Liver (tissue), 9 donors: ENCODE measurements around the gene MMEL1. TPM values are rescaled to one million over a fixed set of nuclear protein-coding genes. Genes with fewer than 3 reads are reported as not detected.

ENCODE experiments used
- DNase-seq: peaks from one replicate; pipeline ENCODE4 v3.0.0-alpha.2; 2017; ENCODE audit warnings: low spot score
- H3K27ac ChIP-seq, 2 donors: one replicate each; pipeline ENCODE4 v1.7.0; 2013; ENCODE audit warnings: inconsistent platforms in 2 of 2, low read length in 2 of 2, control low read depth in 1 of 2, low read depth in 1 of 2, mild to moderate bottlenecking in 1 of 2
- H3K27me3 ChIP-seq, 4 donors: one replicate each; pipeline versions ENCODE4 v1.6.1 to v1.7.0; 2013; ENCODE audit warnings: low read length in 3 of 4, inconsistent platforms in 1 of 4, mild to moderate bottlenecking in 1 of 4, moderate library complexity in 1 of 4; ENCODE audit not compliant: control insufficient read depth in 4 of 4, insufficient read depth in 4 of 4
- H3K36me3 ChIP-seq, 4 donors: one replicate each; pipeline versions ENCODE4 v1.6.1 to v1.7.0; 2013; ENCODE audit warnings: low read length in 3 of 4, mild to moderate bottlenecking in 3 of 4, low read depth in 1 of 4, moderate library complexity in 1 of 4; ENCODE audit not compliant: control insufficient read depth in 4 of 4, insufficient read depth in 3 of 4
- H3K4me1 ChIP-seq, 4 donors: one replicate each; pipeline versions ENCODE4 v1.6.1 to v1.7.0; 2013; ENCODE audit warnings: low read length in 3 of 4, mild to moderate bottlenecking in 3 of 4, moderate library complexity in 1 of 4; ENCODE audit not compliant: control insufficient read depth in 4 of 4, insufficient read depth in 4 of 4
- H3K4me3 ChIP-seq, 3 donors: one replicate each; pipeline versions ENCODE4 v1.6.1 to v1.7.0; 2013; ENCODE audit warnings: low read length in 3 of 3, control low read depth in 1 of 3, low read depth in 1 of 3, mild to moderate bottlenecking in 1 of 3
- H3K9ac ChIP-seq, 2 donors: one replicate each; pipeline ENCODE4 v1.7.0; 2013; ENCODE audit warnings: low read length in 2 of 2, mild to moderate bottlenecking in 2 of 2, moderate library complexity in 2 of 2, control low read depth in 1 of 2, low read depth in 1 of 2
- H3K9me3 ChIP-seq, 4 donors: one replicate each; pipeline versions ENCODE4 v1.6.1 to v1.7.0; 2013; ENCODE audit warnings: low read length in 3 of 4; ENCODE audit not compliant: control insufficient read depth in 4 of 4
- EGR1 ChIP-seq, 2 donors: IDR thresholded peaks; 2 replicates each; pipeline ENCODE4 v1.6.1; 2016 to 2018; ENCODE audit warnings: antibody characterized with exemption in 2 of 2, low read depth in 2 of 2
- FOXA1 ChIP-seq: IDR thresholded peaks from 2 replicates; pipeline ENCODE4 v1.6.1; 2016; ENCODE audit warnings: antibody characterized with exemption
- FOXA2 ChIP-seq: IDR thresholded peaks from 2 replicates; pipeline ENCODE4 v1.6.1; 2016; ENCODE audit warnings: antibody characterized with exemption
- GABPA ChIP-seq, 2 donors: IDR thresholded peaks in 1 of 2; conservative IDR thresholded peaks in 1 of 2; 2 replicates each; pipeline ENCODE4 v1.6.1; 2016; ENCODE audit warnings: antibody characterized with exemption in 2 of 2, mild to moderate bottlenecking in 1 of 2, moderate library complexity in 1 of 2
- HNF4A ChIP-seq, 2 donors: conservative IDR thresholded peaks; 2 replicates each; pipeline ENCODE4 v1.6.1; 2016; ENCODE audit warnings: antibody characterized with exemption in 2 of 2, mild to moderate bottlenecking in 2 of 2
- HNF4G ChIP-seq: IDR thresholded peaks from 2 replicates; pipeline ENCODE4 v1.6.1; 2016; ENCODE audit warnings: antibody characterized with exemption
- NR2F2 ChIP-seq: IDR thresholded peaks from 2 replicates; pipeline ENCODE4 v1.6.1; 2016; ENCODE audit warnings: antibody characterized with exemption
- RAD21 ChIP-seq, 2 donors: IDR thresholded peaks; 2 replicates each; pipeline ENCODE4 v1.6.1; 2016; ENCODE audit warnings: antibody characterized with exemption in 2 of 2, mild to moderate bottlenecking in 2 of 2
- RXRA ChIP-seq, 2 donors: IDR thresholded peaks; 2 replicates each; pipeline ENCODE4 v1.6.1; 2017 to 2018; ENCODE audit warnings: antibody characterized with exemption in 2 of 2, mild to moderate bottlenecking in 1 of 2
- SP1 ChIP-seq: IDR thresholded peaks from 2 replicates; pipeline ENCODE4 v1.6.1; 2018; ENCODE audit warnings: antibody characterized with exemption, mild to moderate bottlenecking
- TAF1 ChIP-seq: conservative IDR thresholded peaks from 2 replicates; pipeline ENCODE4 v1.6.1; 2016; ENCODE audit warnings: antibody characterized with exemption, mild to moderate bottlenecking
- YY1 ChIP-seq: IDR thresholded peaks from 2 replicates; pipeline ENCODE4 v1.6.1; 2016; ENCODE audit warnings: antibody characterized with exemption, mild to moderate bottlenecking
- WGBS: extraction: QIAGEN DNeasy Blood & Tissue Kit; methylation state at CpG from one replicate; pipeline ENCODE4 v1.1.7; 2013; 5-methylcytosine and 5-hydroxymethylcytosine counted together
- polyA plus RNA-seq, 2 donors: library from polyadenylated mRNA; stranded (reverse) in 1 of 2; unstranded in 1 of 2; fragments of 200-250 nt in 1 of 2; fragments of >200 nt in 1 of 2; fragmentation: Nextera tagmentation in 1 of 2; extraction: Ambion mirVana in 1 of 2; gene quantifications; one replicate each; pipeline versions ENCODE4 v1.2.1 to v1.2.3, GENCODE V29; 2013 to 2015
- total RNA-seq, 2 donors: library from RNA; depleted of rRNA; stranded (reverse); fragments of >200 nt; gene quantifications; one replicate each; pipeline ENCODE4 v1.2.3, GENCODE V29; 2014
- TF ChIP-seq, protein P1 (sequence below): fragments of 150-350 bp; IDR thresholded peaks from 2 replicates; pipeline ENCODE4 v1.5.1; 2017; ENCODE audit warnings: improper control_type of control experiment, low read depth, low read length; ENCODE audit not compliant: missing input control
- TF ChIP-seq, protein P2 (sequence below): IDR thresholded peaks from 2 replicates; pipeline ENCODE4 v1.6.1; 2016; ENCODE audit warnings: antibody characterized with exemption
- TF ChIP-seq, protein P3 (sequence below): IDR thresholded peaks from 2 replicates; pipeline ENCODE4 v1.6.1; 2016; ENCODE audit warnings: antibody characterized with exemption
- TF ChIP-seq, protein P4 (sequence below): IDR thresholded peaks from 2 replicates; pipeline ENCODE4 v1.6.1; 2016; ENCODE audit warnings: antibody characterized with exemption, mild to moderate bottlenecking
- donor health status: healthy.
- donor health status: healthy.
- donor health status: healthy.
- donor health status: healthy.
- donor health status: healthy.

Gene MMEL1
- total and polyA plus RNA-seq, 4 donors, result under 0.01 to 0.42 TPM; not detected in 2

DNA sequence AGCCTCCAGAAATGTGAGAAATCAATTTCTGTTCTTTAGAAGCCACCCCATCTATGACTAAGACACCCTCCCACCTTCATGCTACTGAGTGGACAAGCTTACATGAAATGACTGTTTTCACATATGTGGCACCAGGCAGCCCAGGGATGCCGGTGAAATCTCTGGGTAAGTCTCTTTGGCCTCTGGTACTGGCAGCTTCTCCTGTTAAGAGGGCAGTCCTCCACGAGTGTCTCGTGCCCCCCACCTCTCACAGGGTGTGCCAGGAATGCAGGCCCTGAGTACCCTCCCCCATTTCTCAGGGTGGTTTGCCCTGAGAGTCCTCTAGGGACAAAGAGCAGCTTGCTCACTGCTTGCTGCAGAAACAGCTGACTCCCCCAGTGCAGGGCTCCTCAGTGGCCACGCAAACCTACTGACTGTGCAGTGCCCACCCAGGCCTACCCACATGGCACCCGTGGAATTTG lies 49.5 kb downstream of the MMEL1 start:
- Histone ChIP-seq H3K36me3 (no peaks in the 10 kb centered on the region), H3K9ac (no peak overlapping the region), H3K27me3 (no peaks in the 10 kb centered on the region), H3K9me3 (no peaks in the 10 kb centered on the region), H3K4me3 (no peak overlapping the region), H3K4me1 (peaks cover 8 to 26% (median 13%) of the 10 kb centered on the region in 4 donors), H3K27ac (no peak overlapping the region)
- no peak for DNase-seq
- no peak for TF ChIP-seq SP1
- no peak for TF ChIP-seq FOXA1
- TF ChIP-seq RXRA (IDR thresholded peaks at IDR 0.05), result no peak
- TF ChIP-seq NR2F2, result no peak
- TF ChIP-seq HNF4A (conservative IDR thresholded peaks at IDR 0.05), result no peak
- TF ChIP-seq, protein P1, sequence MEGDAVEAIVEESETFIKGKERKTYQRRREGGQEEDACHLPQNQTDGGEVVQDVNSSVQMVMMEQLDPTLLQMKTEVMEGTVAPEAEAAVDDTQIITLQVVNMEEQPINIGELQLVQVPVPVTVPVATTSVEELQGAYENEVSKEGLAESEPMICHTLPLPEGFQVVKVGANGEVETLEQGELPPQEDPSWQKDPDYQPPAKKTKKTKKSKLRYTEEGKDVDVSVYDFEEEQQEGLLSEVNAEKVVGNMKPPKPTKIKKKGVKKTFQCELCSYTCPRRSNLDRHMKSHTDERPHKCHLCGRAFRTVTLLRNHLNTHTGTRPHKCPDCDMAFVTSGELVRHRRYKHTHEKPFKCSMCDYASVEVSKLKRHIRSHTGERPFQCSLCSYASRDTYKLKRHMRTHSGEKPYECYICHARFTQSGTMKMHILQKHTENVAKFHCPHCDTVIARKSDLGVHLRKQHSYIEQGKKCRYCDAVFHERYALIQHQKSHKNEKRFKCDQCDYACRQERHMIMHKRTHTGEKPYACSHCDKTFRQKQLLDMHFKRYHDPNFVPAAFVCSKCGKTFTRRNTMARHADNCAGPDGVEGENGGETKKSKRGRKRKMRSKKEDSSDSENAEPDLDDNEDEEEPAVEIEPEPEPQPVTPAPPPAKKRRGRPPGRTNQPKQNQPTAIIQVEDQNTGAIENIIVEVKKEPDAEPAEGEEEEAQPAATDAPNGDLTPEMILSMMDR, result no peak
- no peak for TF ChIP-seq GABPA (IDR thresholded peaks at IDR 0.05 in 1 of 2, conservative IDR thresholded peaks at IDR 0.05 in 1 of 2)
- no peak for TF ChIP-seq EGR1 (IDR thresholded peaks at IDR 0.05; ENCODE audit: low read depth in 2 of 2)
- TF ChIP-seq HNF4G, result no peak
- TF ChIP-seq, protein P2, sequence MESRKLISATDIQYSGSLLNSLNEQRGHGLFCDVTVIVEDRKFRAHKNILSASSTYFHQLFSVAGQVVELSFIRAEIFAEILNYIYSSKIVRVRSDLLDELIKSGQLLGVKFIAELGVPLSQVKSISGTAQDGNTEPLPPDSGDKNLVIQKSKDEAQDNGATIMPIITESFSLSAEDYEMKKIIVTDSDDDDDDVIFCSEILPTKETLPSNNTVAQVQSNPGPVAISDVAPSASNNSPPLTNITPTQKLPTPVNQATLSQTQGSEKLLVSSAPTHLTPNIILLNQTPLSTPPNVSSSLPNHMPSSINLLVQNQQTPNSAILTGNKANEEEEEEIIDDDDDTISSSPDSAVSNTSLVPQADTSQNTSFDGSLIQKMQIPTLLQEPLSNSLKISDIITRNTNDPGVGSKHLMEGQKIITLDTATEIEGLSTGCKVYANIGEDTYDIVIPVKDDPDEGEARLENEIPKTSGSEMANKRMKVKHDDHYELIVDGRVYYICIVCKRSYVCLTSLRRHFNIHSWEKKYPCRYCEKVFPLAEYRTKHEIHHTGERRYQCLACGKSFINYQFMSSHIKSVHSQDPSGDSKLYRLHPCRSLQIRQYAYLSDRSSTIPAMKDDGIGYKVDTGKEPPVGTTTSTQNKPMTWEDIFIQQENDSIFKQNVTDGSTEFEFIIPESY, result no peak
- TF ChIP-seq FOXA2, result no peak
- 66% methylated on average over 5 of the region's 5 CpGs for WGBS

DNA sequence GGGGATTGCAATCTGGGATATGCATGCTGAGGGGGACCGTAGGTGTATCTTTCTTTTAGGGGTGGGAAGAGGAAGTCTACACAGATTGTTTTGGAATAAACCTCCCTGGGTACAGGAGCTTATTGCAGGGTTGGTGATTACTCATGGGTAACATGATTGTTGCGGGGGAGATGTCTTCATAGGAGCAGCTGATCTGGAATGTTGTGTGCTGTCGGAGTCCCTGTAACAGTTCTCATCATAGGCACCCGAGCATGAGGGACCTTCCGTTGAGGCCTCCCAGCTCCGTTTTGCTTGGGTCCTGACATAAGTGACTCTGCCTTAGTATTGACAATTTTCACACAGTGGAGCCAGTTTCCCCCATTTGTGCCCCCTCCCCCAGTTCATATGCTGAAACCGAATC lies 50.4 kb downstream of the MMEL1 start:
- 85% methylated on average over 7 of the region's 7 CpGs for WGBS
- H3K9ac ChIP-seq, result no peak overlapping the region
- no peaks in the 10 kb centered on the region for H3K27me3 ChIP-seq
- no peak overlapping the region for H3K4me3 ChIP-seq
- peaks cover 8 to 30% (median 19%) of the 10 kb centered on the region in 4 donors for H3K4me1 ChIP-seq
- no peak overlapping the region for H3K27ac ChIP-seq
- TF ChIP-seq FOXA1, result no peak
- TF ChIP-seq HNF4A (conservative IDR thresholded peaks at IDR 0.05), result no peak
- TF ChIP-seq, protein P3, sequence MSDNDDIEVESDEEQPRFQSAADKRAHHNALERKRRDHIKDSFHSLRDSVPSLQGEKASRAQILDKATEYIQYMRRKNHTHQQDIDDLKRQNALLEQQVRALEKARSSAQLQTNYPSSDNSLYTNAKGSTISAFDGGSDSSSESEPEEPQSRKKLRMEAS, result no peak
- TF ChIP-seq, protein P4, sequence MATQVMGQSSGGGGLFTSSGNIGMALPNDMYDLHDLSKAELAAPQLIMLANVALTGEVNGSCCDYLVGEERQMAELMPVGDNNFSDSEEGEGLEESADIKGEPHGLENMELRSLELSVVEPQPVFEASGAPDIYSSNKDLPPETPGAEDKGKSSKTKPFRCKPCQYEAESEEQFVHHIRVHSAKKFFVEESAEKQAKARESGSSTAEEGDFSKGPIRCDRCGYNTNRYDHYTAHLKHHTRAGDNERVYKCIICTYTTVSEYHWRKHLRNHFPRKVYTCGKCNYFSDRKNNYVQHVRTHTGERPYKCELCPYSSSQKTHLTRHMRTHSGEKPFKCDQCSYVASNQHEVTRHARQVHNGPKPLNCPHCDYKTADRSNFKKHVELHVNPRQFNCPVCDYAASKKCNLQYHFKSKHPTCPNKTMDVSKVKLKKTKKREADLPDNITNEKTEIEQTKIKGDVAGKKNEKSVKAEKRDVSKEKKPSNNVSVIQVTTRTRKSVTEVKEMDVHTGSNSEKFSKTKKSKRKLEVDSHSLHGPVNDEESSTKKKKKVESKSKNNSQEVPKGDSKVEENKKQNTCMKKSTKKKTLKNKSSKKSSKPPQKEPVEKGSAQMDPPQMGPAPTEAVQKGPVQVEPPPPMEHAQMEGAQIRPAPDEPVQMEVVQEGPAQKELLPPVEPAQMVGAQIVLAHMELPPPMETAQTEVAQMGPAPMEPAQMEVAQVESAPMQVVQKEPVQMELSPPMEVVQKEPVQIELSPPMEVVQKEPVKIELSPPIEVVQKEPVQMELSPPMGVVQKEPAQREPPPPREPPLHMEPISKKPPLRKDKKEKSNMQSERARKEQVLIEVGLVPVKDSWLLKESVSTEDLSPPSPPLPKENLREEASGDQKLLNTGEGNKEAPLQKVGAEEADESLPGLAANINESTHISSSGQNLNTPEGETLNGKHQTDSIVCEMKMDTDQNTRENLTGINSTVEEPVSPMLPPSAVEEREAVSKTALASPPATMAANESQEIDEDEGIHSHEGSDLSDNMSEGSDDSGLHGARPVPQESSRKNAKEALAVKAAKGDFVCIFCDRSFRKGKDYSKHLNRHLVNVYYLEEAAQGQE, result no peak
- no peak for TF ChIP-seq YY1
- no peak for TF ChIP-seq HNF4G
- TF ChIP-seq, protein P2, result no peak
- no peak for TF ChIP-seq SP1
- TF ChIP-seq RAD21 (IDR thresholded peaks at IDR 0.05), result no peak
- TF ChIP-seq EGR1 (IDR thresholded peaks at IDR 0.05; ENCODE audit: low read depth in 2 of 2), result no peak
- no peak for TF ChIP-seq TAF1
- H3K36me3 ChIP-seq, result no peaks in the 10 kb centered on the region
- H3K9me3 ChIP-seq, result no peaks in the 10 kb centered on the region
- DNase-seq, result no peak
